T-cell (primary cell): ENCODE results near the gene SMAD3. TPM values are rescaled to one million over a fixed set of nuclear protein-coding genes. Genes with fewer than 3 reads are reported as not detected.
A peak's percentile ranks its signal among the peaks of the same experiment; 100 is the strongest.

ENCODE experiments used
- ATAC-seq, 4 experiments: fragments of 200-7000 bp in 3 of 4; fragments of 150-1000 bp in 1 of 4; cut with Tn5 transposase; replicated peaks in 1 of 4; 1 replicate in 3 of 4; 2 replicates in 1 of 4; pipeline ENCODE4 v1.10.0; 2021; ENCODE audit warnings: moderate library complexity in 3 of 4, mild to moderate bottlenecking in 2 of 4, moderate number of reproducible peaks in 1 of 4
- CTCF ChIA-PET, 2 donors: fragments of 300-600 bp; sonication (Branson Sonifier 250); formaldehyde crosslinking; loops; one replicate each; lab custom pipeline; 2022; ENCODE audit warnings: antibody characterized with exemption in 2 of 2; lab: Charles Lee
- POLR2A ChIA-PET, 2 donors: fragments of 300-600 bp; sonication (Branson Sonifier 250); formaldehyde crosslinking; loops; one replicate each; lab custom pipeline; 2022; ENCODE audit warnings: antibody characterized with exemption in 2 of 2; lab: Charles Lee
- DNase-seq, 35 experiments: peaks; one replicate each; pipeline versions ENCODE4 v3.0.0 to v3.0.0-alpha.2; 2013 to 2023
- H3K27ac ChIP-seq: one replicate; pipeline ENCODE4 v1.5.1; 2013; ENCODE audit warnings: low read length
- H3K27me3 ChIP-seq, 2 experiments: replicated peaks in 1 of 2; 1 replicate in 1 of 2; 2 replicates in 1 of 2; pipeline versions ENCODE4 v1.6.1 to v1.7.0; 2013; ENCODE audit warnings: low read length in 1 of 2, mixed read lengths in 1 of 2; ENCODE audit not compliant: control insufficient read depth in 2 of 2, insufficient read depth in 2 of 2; ENCODE audit errors: extremely low read depth in 1 of 2
- H3K36me3 ChIP-seq, 2 donors: 1 replicate in 1 of 2; 2 replicates in 1 of 2; pipeline versions ENCODE4 v1.6.1 to v1.7.0; 2013; ENCODE audit warnings: low read length in 1 of 2; ENCODE audit not compliant: control insufficient read depth in 2 of 2, insufficient read depth in 1 of 2; ENCODE audit errors: extremely low read depth in 1 of 2
- H3K4me1 ChIP-seq, 2 experiments: 1 replicate in 1 of 2; 2 replicates in 1 of 2; pipeline versions ENCODE4 v1.6.1 to v1.7.0; 2013; ENCODE audit warnings: low read length in 2 of 2, mixed read lengths in 1 of 2; ENCODE audit not compliant: insufficient read depth in 2 of 2, control insufficient read depth in 1 of 2; ENCODE audit errors: extremely low read depth in 1 of 2
- H3K4me3 ChIP-seq, 2 donors: 1 replicate in 1 of 2; 2 replicates in 1 of 2; pipeline versions ENCODE4 v1.5.1 to v1.7.0; 2013; ENCODE audit warnings: mild to moderate bottlenecking in 2 of 2, low read length in 1 of 2, moderate library complexity in 1 of 2; ENCODE audit not compliant: control insufficient read depth in 1 of 2; ENCODE audit errors: extremely low read depth in 1 of 2
- H3K9me3 ChIP-seq: 2 replicates; pipeline ENCODE4 v1.7.0; 2013
- H3K27ac Mint-ChIP-seq, 2 donors: one replicate each; pipeline ENCODE4 v1.8.0; 2020 to 2021; ENCODE audit warnings: mild to moderate bottlenecking in 2 of 2, mixed read lengths in 2 of 2
- H3K27me3 Mint-ChIP-seq, 2 donors: one replicate each; pipeline ENCODE4 v1.8.0; 2021 to 2022; ENCODE audit warnings: mixed read lengths in 2 of 2
- H3K36me3 Mint-ChIP-seq: one replicate; pipeline ENCODE4 v1.8.0; 2021; ENCODE audit warnings: mixed read lengths
- H3K4me1 Mint-ChIP-seq, 3 donors: one replicate each; pipeline ENCODE4 v1.8.0; 2020 to 2022; ENCODE audit warnings: mixed read lengths in 3 of 3, mild to moderate bottlenecking in 1 of 3
- H3K4me3 Mint-ChIP-seq, 3 donors: one replicate each; pipeline ENCODE4 v1.8.0; 2020 to 2022; ENCODE audit warnings: mild to moderate bottlenecking in 3 of 3, mixed read lengths in 3 of 3, moderate library complexity in 3 of 3
- H3K9me3 Mint-ChIP-seq, 3 donors: one replicate each; pipeline ENCODE4 v1.8.0; 2020 to 2022; ENCODE audit warnings: mixed read lengths in 3 of 3
- WGBS: methylation state at CpG from one replicate; pipeline ENCODE4 v1.1.5; 2013; ENCODE audit warnings: missing lambda C conversion rate; ENCODE audit not compliant: insufficient coverage; 5-methylcytosine and 5-hydroxymethylcytosine counted together
- total RNA-seq, 35 experiments: library from RNA in 6 of 35; stranded (reverse) in 6 of 35; fragments of 120-200 nt in 1 of 35; gene quantifications; one replicate each; pipeline versions ENCODE4 v1.2.1 to v1.2.4 and lab custom pipeline; 2013 to 2026

Gene SMAD3
- total RNA-seq, 5 donors from 2014 or later (not counting 1 experiment from before 2014, with no cell fraction given) = 55.4 to 159 (median 110) TPM

- ATAC-seq = no peak
- Histone ChIP-seq H3K36me3 (no peaks in the 10 kb centered on the region), H3K27ac (no peak overlapping the region), H3K4me3 (no peak overlapping the region), H3K27me3 (no peaks in the 10 kb centered on the region), H3K4me1 (peaks cover 33 to 80% of the 10 kb centered on the region in 2 experiments), H3K9me3 (no peaks in the 10 kb centered on the region)
- H3K4me1 Mint-ChIP-seq = peaks cover 80 to 97% (median 90%) of the 10 kb centered on the region in 3 donors
- peaks cover 5% of the 10 kb centered on the region for H3K36me3 Mint-ChIP-seq
- POLR2A ChIA-PET = no interaction called here
- H3K4me3 Mint-ChIP-seq = no peak overlapping the region
- H3K27ac Mint-ChIP-seq = no peak overlapping the region
- CTCF ChIA-PET = no interaction called here
- H3K9me3 Mint-ChIP-seq = no peaks in the 10 kb centered on the region
- no peaks in the 10 kb centered on the region for H3K27me3 Mint-ChIP-seq
- DNase-seq = no peak
- 96% methylated on average over 4 of the region's 6 CpGs for WGBS
Measured at GRCh38 chr15:67142767-67143100, 77.3 kb downstream of the SMAD3 start.

- DNase-seq (no peak), ATAC-seq (no peak)
- ChIA-PET CTCF (interaction anchor here in 1 of 2 donors (0.5 kb wide), 1 partner anchor 289 kb away, joined by 3 read pairs; no protein-coding TSS in a partner anchor), POLR2A (no interaction called here)
- Histone ChIP-seq H3K36me3 (no peaks in the 10 kb centered on the region), H3K9me3 (no peaks in the 10 kb centered on the region), H3K4me3 (no peak overlapping the region), H3K4me1 (peaks cover 42 to 81% of the 10 kb centered on the region in 2 experiments), H3K27me3 (no peaks in the 10 kb centered on the region), H3K27ac (no peak overlapping the region)
- Mint-ChIP-seq H3K4me3 (no peak overlapping the region), H3K27me3 (no peaks in the 10 kb centered on the region), H3K9me3 (no peaks in the 10 kb centered on the region), H3K4me1 (peaks cover 84 to 99% (median 92%) of the 10 kb centered on the region in 3 donors), H3K27ac (no peak overlapping the region), H3K36me3 (peaks cover 5% of the 10 kb centered on the region)
- WGBS = 94% methylated on average over 5 of the region's 6 CpGs
Measured at GRCh38 chr15:67143646-67144045, 78.2 kb downstream of the SMAD3 start.

- DNase-seq (peak in 1 of 35 experiments; percentile 23), ATAC-seq (peak in 1 of 4 experiments; percentile 26)
- Histone ChIP-seq H3K9me3 (no peaks in the 10 kb centered on the region), H3K36me3 (no peaks in the 10 kb centered on the region), H3K27ac (peak overlapping the region; percentile 7), H3K4me1 (peaks cover 50 to 80% of the 10 kb centered on the region in 2 experiments), H3K4me3 (no peak overlapping the region), H3K27me3 (no peaks in the 10 kb centered on the region)
- H3K4me3 Mint-ChIP-seq = peak overlapping the region in 1 of 3 donors; percentile 17
- H3K27ac Mint-ChIP-seq = peak overlapping the region; percentile 58 to 63
- ChIA-PET POLR2A (no interaction called here), CTCF (no interaction called here)
- H3K9me3 Mint-ChIP-seq = no peaks in the 10 kb centered on the region
- peaks cover 86 to 99% (median 95%) of the 10 kb centered on the region in 3 donors for H3K4me1 Mint-ChIP-seq
- peaks cover 5% of the 10 kb centered on the region for H3K36me3 Mint-ChIP-seq
- 30% methylated on average over 3 of the region's 7 CpGs for WGBS
- H3K27me3 Mint-ChIP-seq = no peaks in the 10 kb centered on the region
Measured at GRCh38 chr15:67144609-67145311, 79.4 kb downstream of the SMAD3 start.

- no peak for ATAC-seq
Measured at GRCh38 chr15:67145312-67145610, 79.9 kb downstream of the SMAD3 start.

GRCh38 chr15:67145710-67146109, 80.3 kb downstream of the SMAD3 start:
- Mint-ChIP-seq H3K27me3 (no peaks in the 10 kb centered on the region), H3K9me3 (no peaks in the 10 kb centered on the region), H3K4me3 (peak overlapping the region in 1 of 3 donors; percentile 59), H3K27ac (peak overlapping the region in 1 of 2 donors; percentile 85), H3K4me1 (peaks cover 86 to 98% (median 94%) of the 10 kb centered on the region in 3 donors), H3K36me3 (peaks cover under 1% of the 10 kb centered on the region)
- ATAC-seq = no peak
- ChIA-PET POLR2A (no interaction called here), CTCF (no interaction called here)
- Histone ChIP-seq H3K36me3 (no peaks in the 10 kb centered on the region), H3K9me3 (no peaks in the 10 kb centered on the region), H3K4me1 (peaks cover 52 to 80% of the 10 kb centered on the region in 2 experiments), H3K27ac (no peak overlapping the region), H3K27me3 (no peaks in the 10 kb centered on the region), H3K4me3 (no peak overlapping the region)
- WGBS = 90% methylated on average over 2 of the region's 4 CpGs
- DNase-seq = no peak

More at GRCh38 chr15:67145312-67145610, 79.9 kb downstream of the SMAD3 start:
- Mint-ChIP-seq H3K4me1 (peaks cover 86 to 99% (median 95%) of the 10 kb centered on the region in 3 donors), H3K36me3 (peaks cover 5% of the 10 kb centered on the region), H3K9me3 (no peaks in the 10 kb centered on the region), H3K4me3 (peak overlapping the region in 1 of 3 donors; percentile 17), H3K27me3 (no peaks in the 10 kb centered on the region), H3K27ac (peak overlapping the region in 1 of 2 donors; percentile 63)
- no CpG with 5 or more reads among the region's 4 CpGs for WGBS
- Histone ChIP-seq H3K27me3 (no peaks in the 10 kb centered on the region), H3K36me3 (no peaks in the 10 kb centered on the region), H3K27ac (no peak overlapping the region), H3K4me1 (peaks cover 52 to 81% of the 10 kb centered on the region in 2 experiments), H3K4me3 (no peak overlapping the region), H3K9me3 (no peaks in the 10 kb centered on the region)
- DNase-seq = no peak
- ChIA-PET CTCF (no interaction called here), POLR2A (no interaction called here)

GRCh38 chr15:67146234-67146633, 80.8 kb downstream of the SMAD3 start:
- Mint-ChIP-seq H3K27me3 (no peaks in the 10 kb centered on the region), H3K9me3 (no peaks in the 10 kb centered on the region), H3K4me3 (peak overlapping the region; percentile 37 to 59 (median 45)), H3K27ac (peak overlapping the region; percentile 82 to 85), H3K36me3 (no peaks in the 10 kb centered on the region), H3K4me1 (peaks cover 85 to 96% (median 89%) of the 10 kb centered on the region in 3 donors)
- ATAC-seq (no peak), DNase-seq (no peak)
- POLR2A ChIA-PET = interaction anchor here in 1 of 2 donors (0.6 kb wide), 1 partner anchor 102 kb away, joined by 3 read pairs; no protein-coding TSS in a partner anchor
- Histone ChIP-seq H3K4me1 (peaks cover 52 to 74% of the 10 kb centered on the region in 2 experiments), H3K9me3 (no peaks in the 10 kb centered on the region), H3K27me3 (no peaks in the 10 kb centered on the region), H3K27ac (peak overlapping the region; percentile 38), H3K4me3 (no peak overlapping the region), H3K36me3 (no peaks in the 10 kb centered on the region)
- CTCF ChIA-PET = no interaction called here
- WGBS = 88% methylated on average over 4 of the region's 6 CpGs
